NCI-H187 treated with DMSO at 0.1 percent for 48 hours (cell line): ENCODE results near the gene ACER3.
"Not testable (repeated sequence)": the region's sequence is repeated elsewhere in the genome, so short reads cannot be mapped to it uniquely, and the experiment has no call there.

Experiments used
- DNase-seq: peaks from one replicate; lab custom pipeline; 2025; lab: John Stamatoyannopoulos, UW

ACER3 gene

GRCh38 chr11:76860539-76861475 is at the start of gene ACER3:
Gene ACER3, plus strand, starts transcription at chr11:76860918. Its CDS starts 59 bp downstream, at chr11:76860977.
- DNase-seq = peak; percentile 20

- no peak for DNase-seq
These were observed 49.5 kb upstream of the ACER3 start for GRCh38 chr11:76811259-76811658.

DNA sequence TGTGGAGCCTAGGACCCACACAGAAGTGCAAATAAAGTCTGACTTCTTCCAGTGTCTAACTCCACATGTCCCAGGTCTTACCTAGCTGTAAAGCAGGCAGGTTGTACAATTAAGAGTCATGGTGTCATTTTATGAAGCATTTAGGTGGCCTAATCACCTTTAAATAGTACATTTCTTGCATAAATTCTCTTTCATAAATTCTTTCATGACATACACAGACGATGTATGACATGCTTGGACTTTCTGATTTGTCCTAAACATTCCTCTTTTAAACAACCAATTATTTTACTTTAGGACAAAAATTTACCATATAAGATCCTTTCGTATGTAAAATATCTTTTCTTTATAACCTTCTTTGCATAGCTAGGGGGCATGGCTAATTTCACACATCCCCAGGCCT is 46.3 kb upstream of the ACER3 start:
- DNase-seq = no peak

GRCh38 chr11:76815678-76816077 is 45.0 kb upstream of the ACER3 start:
- not testable (repeated sequence) for DNase-seq

DNA sequence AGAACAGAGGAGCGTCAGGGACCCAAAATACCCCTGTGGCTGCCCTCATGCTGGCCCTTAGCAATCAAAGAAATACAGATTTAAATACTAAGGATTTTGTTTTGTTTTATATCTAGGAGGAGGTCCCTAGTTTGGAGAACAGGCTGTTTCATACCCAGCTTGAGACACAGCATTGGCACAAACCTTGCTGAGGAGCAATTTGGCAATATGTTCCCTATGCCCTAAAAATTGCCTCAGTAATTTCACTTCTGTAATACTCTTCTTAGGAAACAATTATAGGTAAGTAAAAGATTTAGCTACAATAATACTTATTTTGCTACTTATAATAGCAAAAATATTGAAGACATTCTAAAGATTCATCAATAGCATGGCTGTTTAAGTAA is 40.5 kb upstream of the ACER3 start:
- no peak for DNase-seq

DNA sequence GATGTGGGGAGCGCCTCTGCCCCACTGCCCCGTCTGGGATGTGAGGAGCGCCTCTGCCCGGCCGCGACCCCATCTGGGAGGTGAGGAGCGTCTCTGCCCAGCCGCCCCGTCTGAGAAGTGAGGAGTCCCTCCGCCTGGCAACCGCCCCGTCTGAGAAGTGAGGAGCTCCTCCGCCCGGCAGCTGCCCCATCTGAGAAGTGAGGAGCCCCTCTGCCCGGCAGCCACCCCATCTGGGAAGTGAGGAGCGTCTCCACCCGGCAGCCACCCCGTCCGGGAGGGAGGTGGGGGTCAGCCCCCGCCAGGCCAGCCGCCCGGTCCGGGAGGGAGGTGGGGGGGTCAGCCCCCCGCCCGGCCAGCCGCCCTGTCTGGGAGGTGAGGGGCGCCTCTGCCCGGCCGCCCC is 39.3 kb upstream of the ACER3 start:
- not testable (repeated sequence) for DNase-seq

DNA sequence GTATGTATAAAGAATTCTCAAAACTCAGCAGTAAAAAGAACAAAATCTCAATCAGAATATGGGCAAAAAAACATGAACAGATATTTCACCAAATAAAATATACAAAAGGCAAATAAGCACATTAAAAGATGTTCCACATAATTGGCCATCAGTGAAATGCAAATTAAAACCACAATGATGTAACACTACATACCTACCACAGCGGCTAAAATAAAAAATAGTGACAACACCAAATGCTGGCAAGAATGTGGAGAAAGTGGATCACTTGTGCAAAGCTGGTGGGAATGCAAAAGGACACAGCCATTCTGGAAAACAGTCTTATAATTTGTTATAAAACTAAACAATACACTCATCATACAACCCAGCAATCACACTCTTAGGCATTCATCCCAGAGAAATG is 38.3 kb upstream of the ACER3 start:
- DNase-seq = no peak

GRCh38 chr11:76823481-76824028 is 37.2 kb upstream of the ACER3 start:
- DNase-seq = no peak

- DNase-seq = no peak
These were observed 36.4 kb upstream of the ACER3 start for GRCh38 chr11:76824083-76824939.

DNA sequence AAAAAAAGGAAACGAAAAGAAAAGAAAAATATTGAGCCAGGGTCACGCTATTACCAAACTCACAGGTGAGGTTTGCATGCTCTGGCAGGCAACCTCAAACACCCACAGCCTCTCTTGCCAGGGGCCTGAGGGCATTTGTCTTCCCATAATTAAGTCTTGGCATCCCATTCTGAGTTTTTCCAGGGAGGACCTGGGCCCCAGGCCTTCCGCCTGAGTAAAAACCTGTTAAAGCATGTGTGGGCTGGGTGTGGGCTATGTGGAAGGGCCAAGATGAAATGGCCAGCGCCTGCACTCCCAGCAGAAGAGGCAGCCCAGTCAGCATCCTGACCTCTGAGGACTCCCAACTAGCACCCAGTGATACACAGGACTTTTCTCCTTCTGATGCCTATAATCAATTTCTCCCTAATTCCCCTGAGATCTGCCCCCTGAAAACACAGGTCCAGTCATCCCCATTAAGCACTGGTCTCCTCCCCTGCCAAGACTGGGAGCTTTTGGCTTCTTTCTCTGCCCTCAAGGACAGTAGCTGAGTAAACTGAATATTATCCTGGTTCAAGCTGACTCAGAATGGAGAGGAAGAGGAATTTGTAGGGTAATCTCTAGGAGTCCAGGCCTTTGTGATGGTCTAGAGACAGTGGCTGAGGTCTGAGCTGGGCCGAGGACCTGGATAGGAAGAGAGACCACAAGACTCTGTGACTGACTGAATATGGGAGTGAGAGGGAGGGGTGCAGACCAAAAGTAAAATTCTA is 35.6 kb upstream of the ACER3 start:
- no peak for DNase-seq

DNA sequence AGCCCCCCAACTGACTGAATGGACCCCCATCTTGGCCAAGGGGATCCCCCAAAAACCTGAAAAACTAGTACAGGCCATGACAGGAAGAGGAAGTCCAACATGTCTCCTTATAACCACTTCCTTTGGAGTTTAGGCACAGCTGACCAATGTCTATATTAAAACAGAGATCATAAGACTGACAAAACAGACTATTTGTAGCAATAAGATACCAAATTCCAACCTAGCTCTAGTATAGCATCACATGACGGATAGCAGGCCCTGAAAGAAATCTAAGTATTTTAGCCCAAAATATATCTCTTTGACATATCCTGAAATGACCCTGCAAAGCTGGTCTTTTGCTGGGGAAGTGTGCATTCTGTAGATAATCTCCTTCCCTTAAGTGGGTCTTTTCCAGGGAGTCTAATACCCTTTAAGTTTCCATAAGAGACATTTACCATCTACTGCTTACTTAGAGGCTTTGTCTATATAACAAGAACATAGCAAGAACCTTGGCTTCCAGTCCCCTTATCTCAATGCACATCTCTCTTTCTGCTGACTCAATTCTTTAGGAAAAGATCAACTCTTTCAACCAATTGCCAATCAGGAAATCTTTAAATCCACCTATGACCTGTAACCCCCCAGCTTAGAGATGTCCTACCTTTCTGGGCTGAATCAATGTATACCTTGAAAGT is 34.9 kb upstream of the ACER3 start:
- no peak for DNase-seq

DNA sequence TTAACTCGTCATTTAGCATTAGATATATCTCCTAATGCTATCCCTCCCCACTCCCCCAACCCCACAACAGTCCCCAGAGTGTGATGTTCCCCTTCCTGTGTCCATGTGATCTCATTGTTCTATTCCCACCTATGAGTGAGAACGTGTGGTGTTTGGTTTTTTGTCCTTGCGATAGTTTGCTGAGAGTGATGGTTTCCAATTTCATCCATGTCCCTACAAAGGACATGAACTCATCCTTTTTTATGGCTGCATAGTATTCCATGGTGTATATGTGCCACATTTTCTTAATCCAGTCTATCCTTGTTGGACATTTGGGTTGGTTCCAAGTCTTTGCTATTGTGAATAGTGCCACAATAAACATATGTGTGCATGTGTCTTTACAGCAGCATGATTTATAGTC is 34.2 kb upstream of the ACER3 start:
- DNase-seq = not testable (repeated sequence)

DNA sequence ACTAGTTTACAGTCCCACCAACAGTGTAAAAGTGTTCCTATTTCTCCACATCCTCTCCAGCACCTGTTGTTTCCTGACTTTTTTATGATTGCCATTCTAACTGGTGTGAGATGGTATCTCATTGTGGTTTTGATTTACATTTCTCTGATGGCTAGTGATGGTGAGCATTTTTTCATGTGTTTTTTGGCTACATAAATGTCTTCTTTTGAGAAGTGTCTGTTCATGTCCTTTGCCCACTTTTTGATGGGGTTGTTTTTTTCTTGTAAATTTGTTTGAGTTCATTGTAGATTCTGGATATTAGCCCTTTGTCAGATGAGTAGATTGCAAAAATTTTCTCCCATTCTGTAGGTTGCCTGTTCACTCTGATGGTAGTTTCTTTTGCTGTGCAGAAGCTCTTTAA is 33.7 kb upstream of the ACER3 start:
- DNase-seq = not testable (repeated sequence)

DNA sequence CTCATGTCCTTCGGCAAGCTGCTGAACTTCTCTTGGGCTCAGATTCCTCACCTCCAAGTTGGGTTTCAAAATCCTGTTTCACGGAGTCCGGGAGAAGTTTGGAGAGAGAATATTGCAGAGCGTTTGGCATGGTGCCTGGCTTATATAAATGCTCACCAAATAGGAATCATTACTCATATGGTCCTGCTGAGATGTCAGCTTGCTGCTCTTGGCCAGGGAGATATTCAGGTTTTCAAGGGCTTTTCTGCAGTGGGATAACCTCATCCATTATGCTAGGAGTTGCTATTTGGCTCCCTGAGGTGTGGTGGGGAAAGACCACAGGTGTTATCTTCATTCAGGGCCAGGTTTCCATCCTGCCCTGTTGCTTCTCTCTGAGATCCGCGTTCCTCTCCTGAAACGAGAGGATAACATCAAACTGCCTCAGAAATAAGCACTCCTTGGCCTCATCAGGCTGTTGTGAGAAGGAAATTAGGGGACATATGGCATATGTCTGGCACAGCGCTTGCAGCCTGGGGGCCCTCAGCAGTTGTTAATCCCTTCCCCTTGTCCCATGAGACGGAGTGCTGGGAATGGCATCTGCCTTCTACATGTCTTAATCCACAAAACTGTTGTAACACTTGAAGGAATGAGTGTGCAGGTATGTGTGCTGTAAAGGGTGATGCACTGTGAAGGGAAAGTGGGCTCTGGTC is 29.9 kb upstream of the ACER3 start:
- DNase-seq = no peak

- DNase-seq = no peak
These were observed 28.9 kb upstream of the ACER3 start for GRCh38 chr11:76831686-76832310.

DNA sequence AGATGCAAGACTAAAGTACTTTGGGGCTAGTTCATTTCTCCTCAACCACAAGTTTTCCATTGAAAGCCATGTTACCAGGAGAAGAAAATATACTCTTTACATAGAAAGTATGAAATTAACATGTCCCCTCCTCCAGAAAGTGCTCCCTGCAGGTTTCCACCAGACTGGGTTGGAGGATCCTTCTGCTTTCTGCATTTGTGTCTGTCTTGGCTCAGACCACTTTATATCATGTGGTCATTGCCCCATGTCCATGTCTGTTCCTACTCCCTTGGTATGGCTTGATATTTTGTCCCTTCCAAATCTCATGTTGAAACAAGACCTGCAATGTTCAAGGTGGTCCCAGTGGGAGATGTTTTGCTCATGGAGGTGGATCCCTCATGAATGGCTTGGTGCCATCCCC is 28.4 kb upstream of the ACER3 start:
- no peak for DNase-seq

- no peak for DNase-seq
These were observed 26.6 kb upstream of the ACER3 start for GRCh38 chr11:76834151-76834550.

GRCh38 chr11:76835036-76835435 is 25.7 kb upstream of the ACER3 start:
- DNase-seq = no peak

DNA sequence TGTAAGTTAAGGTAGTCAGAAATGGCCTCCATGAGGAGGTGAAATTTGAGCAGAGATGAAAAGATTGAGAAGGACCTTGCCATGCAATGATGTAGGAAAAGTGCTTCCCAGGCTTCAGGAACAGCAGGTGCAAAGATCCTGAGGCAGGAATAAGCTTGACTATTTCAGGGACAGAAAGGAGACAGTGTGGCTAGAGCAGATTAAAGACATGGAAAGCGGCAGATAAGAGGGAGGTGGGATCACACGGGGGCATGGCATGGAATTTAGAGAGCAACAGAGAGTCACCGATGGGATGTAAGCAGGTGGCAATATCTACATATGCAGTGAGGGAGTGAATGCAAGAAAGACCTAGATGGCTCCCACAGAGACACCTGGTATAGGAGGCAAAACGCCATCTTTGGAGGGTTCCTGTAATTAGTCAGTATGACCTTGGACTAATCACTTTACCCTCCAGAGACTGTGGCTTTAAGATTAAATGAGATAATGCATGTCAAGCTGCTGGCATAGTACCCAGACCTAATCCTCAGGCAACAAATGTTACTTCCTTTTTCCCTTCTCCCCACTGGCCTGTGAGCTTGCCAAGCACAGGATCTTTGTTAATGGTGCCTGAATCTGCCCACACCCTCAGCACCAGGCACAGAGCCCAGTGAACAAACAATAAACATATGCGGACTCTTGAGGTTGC is 24.6 kb upstream of the ACER3 start:
- no peak for DNase-seq
